ENCODE data around the gene GRIK4. TPM values are rescaled to one million over a fixed set of nuclear protein-coding genes. Genes with fewer than 3 reads are reported as not detected.
"Not testable (repeated sequence)": the region's sequence is repeated elsewhere in the genome, so short reads cannot be mapped to it uniquely, and the experiment has no call there.

Gene GRIK4
- polyA plus RNA-seq (2012; ENCODE audit: insufficient read depth, insufficient read length): not detected

- DNase-seq (ENCODE audit: low read depth, low spot score): peak; percentile 45
- H3K4me3 ChIP-seq (ENCODE audit: low read length): no peak within 1 kb of the TSS
Measured at GRCh38 chr11:120511116-120511819, at the start of gene GRIK4. Gene GRIK4 (plus strand): TSS chr11:120511748. CDS start chr11:120660319, 148,571 bp downstream.

- no peak overlapping the region for H3K4me3 ChIP-seq (ENCODE audit: low read length)
- no peak for DNase-seq (ENCODE audit: low read depth, low spot score)
Measured at GRCh38 chr11:120462825-120463224, 48.7 kb upstream of the GRIK4 start.

DNA sequence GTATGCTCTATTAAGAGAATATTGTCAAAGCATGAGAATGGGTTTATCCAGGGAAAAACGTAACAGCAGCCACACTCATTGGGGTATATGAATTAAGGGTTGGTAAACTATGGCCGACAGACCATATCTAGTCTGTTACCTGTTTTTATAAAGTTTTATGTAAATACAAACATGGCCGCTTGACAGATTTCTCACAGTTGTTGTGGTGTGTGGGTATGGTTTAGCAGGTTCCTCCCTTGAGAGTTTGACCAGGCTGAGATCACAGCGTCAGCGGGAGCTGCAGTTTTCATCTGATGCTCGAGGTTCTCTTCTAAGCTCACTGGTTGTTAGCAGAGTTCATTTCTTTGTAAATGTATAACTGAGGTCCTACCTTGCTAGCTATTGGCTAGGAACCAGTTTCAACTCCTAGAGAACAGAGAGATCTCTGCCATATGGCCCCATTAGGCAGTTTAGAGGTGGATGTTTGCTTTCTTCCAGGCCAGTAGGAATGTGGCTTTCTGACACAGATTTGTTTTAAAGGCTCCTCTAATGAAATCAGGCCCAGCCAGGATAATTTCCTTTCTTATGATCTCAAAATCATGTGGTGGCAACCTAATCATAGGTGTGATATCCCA, 45.5 kb upstream of the GRIK4 start:
- DNase-seq (ENCODE audit: low read depth, low spot score): no peak

GRCh38 chr11:120467627-120468026, 43.9 kb upstream of the GRIK4 start:
- no peak overlapping the region for H3K4me3 ChIP-seq (ENCODE audit: low read length)
- no peak for DNase-seq (ENCODE audit: low read depth, low spot score)

More for the DNA sequence above, 45.5 kb upstream of the GRIK4 start:
- H3K4me3 ChIP-seq (ENCODE audit: low read length): no peak overlapping the region

GRCh38 chr11:120471131-120471530, 40.4 kb upstream of the GRIK4 start:
- no peak for DNase-seq (ENCODE audit: low read depth, low spot score)
- no peak overlapping the region for H3K4me3 ChIP-seq (ENCODE audit: low read length)

- DNase-seq (ENCODE audit: low read depth, low spot score): no peak
- H3K4me3 ChIP-seq (ENCODE audit: low read length): no peak overlapping the region
Measured at GRCh38 chr11:120471994-120472393, 39.6 kb upstream of the GRIK4 start.

- H3K4me3 ChIP-seq (ENCODE audit: low read length): no peak overlapping the region
- no peak for DNase-seq (ENCODE audit: low read depth, low spot score)
Measured at GRCh38 chr11:120473503-120473902, 38.0 kb upstream of the GRIK4 start.

DNA sequence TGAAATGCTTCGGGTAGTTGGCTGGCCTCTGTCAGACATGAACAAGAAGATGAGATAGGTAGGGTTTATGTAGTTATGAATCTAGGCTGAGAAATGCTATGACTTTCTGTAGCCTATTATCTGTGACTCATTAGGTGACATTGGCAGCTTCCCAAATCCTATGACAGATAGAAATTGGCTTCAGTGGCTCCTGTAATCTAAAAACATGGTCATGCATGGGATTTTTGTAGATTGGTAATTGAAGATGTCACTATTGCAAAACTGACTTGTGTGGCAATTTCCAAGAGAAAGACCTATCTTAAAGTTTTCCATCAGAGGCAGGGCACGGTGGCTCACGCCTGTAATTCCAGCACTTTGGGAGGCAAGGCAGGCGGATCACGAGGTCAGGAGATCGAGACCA, 29.4 kb upstream of the GRIK4 start:
- no peak for DNase-seq (ENCODE audit: low read depth, low spot score)
- H3K4me3 ChIP-seq (ENCODE audit: low read length): no peak overlapping the region

- H3K4me3 ChIP-seq (ENCODE audit: low read length): no peak overlapping the region
- DNase-seq (ENCODE audit: low read depth, low spot score): no peak
Measured at GRCh38 chr11:120484722-120485121, 26.8 kb upstream of the GRIK4 start.

- DNase-seq (ENCODE audit: low read depth, low spot score): no peak
- H3K4me3 ChIP-seq (ENCODE audit: low read length): no peak overlapping the region
Measured at GRCh38 chr11:120486138-120486537, 25.4 kb upstream of the GRIK4 start.

- no peak for DNase-seq (ENCODE audit: low read depth, low spot score)
- H3K4me3 ChIP-seq (ENCODE audit: low read length): no peak overlapping the region
Measured at GRCh38 chr11:120489799-120490198, 21.7 kb upstream of the GRIK4 start.

GRCh38 chr11:120492486-120492885, 19.1 kb upstream of the GRIK4 start:
- DNase-seq (ENCODE audit: low read depth, low spot score): no peak
- H3K4me3 ChIP-seq (ENCODE audit: low read length): no peak overlapping the region

GRCh38 chr11:120494595-120494994, 17.0 kb upstream of the GRIK4 start:
- no peak for DNase-seq (ENCODE audit: low read depth, low spot score)
- H3K4me3 ChIP-seq (ENCODE audit: low read length): no peak overlapping the region

DNA sequence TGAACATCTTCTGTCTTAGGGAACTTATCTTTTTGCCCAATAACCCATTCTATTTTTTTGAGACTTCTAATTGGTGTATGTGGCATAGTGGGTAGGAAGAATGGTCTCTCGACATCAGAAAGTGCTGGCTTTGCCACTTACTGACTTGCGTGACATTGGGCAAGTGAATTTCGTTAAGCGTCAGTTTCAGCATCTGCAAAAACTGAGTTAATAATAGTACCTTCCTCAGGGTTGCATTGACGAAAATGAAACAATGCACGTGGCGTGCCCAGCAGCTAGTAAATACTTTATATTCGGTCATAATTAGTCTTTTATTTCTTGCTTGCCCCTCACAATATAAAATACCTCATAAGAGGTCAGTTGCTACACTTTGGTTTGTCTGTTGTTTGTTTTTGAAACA, 12.5 kb upstream of the GRIK4 start:
- no peak overlapping the region for H3K4me3 ChIP-seq (ENCODE audit: low read length)
- no peak for DNase-seq (ENCODE audit: low read depth, low spot score)

DNA sequence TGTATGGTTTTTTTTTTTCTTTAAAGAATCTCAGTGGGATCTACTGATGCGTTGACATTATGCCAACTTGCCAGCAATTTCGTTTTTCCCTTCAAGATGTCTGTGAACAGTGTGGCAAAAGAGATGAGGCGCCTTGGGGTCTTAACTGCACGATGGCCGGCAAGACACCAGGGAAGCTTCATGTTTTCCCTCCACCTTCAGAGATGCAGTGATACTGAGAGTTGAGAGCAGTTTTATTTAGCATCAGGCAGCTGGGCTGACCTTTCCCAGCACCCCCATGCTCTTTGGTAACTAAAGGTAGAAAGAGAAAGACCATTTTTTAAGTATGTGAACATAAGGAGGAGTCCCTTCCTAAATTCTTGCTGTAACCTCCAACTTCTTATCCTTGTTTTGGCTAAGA, 11.7 kb upstream of the GRIK4 start:
- no peak overlapping the region for H3K4me3 ChIP-seq (ENCODE audit: low read length)
- DNase-seq (ENCODE audit: low read depth, low spot score): no peak

- no peak overlapping the region for H3K4me3 ChIP-seq (ENCODE audit: low read length)
- no peak for DNase-seq (ENCODE audit: low read depth, low spot score)
Measured at GRCh38 chr11:120500414-120501071, 11.0 kb upstream of the GRIK4 start.

DNA sequence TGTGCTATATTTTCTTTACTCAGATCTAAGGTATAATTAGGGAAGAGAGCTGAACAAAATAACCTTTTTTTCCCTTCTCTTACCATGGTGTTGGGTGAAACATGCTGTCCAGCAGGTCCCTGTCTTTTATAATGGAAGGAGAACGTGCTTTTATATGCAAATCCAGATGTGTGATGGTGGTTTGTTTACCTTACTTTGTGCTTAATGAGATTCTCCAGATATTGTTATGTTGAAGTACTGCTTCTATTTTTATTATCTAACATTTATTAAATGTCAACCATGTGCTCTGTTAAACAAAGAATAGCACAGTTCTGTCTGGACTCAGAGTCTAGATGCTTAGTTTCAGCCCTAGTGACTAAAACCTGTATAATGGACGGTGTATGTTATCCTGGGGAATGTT, 10.1 kb upstream of the GRIK4 start:
- no peak overlapping the region for H3K4me3 ChIP-seq (ENCODE audit: low read length)
- DNase-seq (ENCODE audit: low read depth, low spot score): no peak

DNA sequence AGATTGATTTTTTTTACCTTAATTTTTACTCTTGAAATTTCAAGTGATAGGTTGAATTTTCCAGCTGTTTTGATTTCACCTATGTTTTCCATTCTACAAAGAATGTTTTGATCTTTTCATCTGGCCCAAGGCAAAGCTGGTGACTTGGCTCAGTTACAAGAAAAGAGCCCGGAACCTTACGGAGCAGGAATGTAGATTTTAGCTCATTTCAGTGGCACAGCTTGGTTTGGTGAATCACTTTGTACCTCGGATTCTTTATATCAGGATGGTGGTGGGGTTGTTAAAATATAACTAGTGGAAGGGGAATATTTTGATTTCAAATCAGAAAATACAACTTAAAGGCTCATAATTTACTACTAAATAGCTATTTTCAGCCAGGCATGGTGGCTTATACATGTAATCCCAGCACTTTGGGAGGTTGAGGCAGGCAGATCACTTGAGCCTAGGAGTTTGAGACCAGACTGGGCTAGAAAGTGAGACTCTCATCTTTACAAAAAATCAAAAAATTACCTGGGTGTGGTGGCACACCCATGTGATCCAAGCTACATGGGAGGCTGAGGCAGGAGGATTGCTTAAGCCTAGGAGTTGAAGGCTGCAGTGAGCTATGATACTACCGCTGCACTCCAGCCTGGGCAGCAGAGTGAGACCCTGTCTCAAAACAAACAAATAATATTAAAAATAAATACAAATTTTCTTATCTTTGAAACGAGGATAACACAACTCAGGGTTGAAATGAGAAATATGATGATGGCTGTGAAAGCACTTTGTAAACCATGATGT, 9.4 kb upstream of the GRIK4 start:
- DNase-seq (ENCODE audit: low read depth, low spot score): no peak
- no peak overlapping the region for H3K4me3 ChIP-seq (ENCODE audit: low read length)

DNA sequence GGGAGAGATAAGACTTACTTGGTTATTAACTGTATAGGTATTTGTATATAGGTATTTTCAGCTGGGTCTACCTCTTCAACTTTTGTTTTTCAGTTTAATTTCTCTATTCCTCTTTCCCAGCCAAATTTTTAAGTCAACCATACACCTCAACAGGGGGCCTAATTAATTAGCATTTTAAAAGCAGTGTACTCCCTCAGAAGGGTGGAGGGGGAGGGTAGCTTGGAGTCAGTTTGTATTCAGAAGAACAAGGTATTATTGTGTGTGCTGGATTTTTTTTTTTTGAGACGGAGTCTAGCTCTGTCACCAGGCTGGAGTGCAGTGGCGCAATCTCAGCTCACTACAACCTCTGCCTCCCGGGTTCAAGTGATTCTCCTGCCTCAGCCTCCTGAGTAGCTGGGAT, 8.0 kb upstream of the GRIK4 start:
- H3K4me3 ChIP-seq (ENCODE audit: low read length); DNase-seq (ENCODE audit: low read depth, low spot score): not testable (repeated sequence)

Measured in Jurkat, Clone E6-1 (cell line).